WTC11 (cell line): ENCODE measurements around the gene IBA57. TPM values are rescaled to one million over a fixed set of nuclear protein-coding genes. Genes with fewer than 3 reads are reported as not detected.
A peak's percentile ranks its signal among the peaks of the same experiment; 100 is the strongest.

Experiments
- ATAC-seq: fragments of 200-7000 bp; cut with Tn5 transposase; 2 replicates; pipeline ENCODE4 v1.10.0; 2021; ENCODE audit warnings: mild to moderate bottlenecking, moderate library complexity
- CTCF ChIA-PET: fragments of 300-600 bp; sonication (Branson Sonifier 250); formaldehyde crosslinking; loops from one replicate; lab custom pipeline; 2021; ENCODE audit warnings: antibody characterized with exemption; lab: Charles Lee
- POLR2A ChIA-PET: fragments of 350-600 bp; sonication (Branson Sonifier 250); formaldehyde crosslinking; loops from one replicate; lab custom pipeline; 2021; ENCODE audit warnings: antibody characterized with exemption; lab: Charles Lee
- DNase-seq: peaks from one replicate; pipeline ENCODE4 v3.0.0; 2021; ENCODE audit warnings: low spot score
- H3K27ac Mint-ChIP-seq: 2 replicates; pipeline ENCODE4 v1.8.0; 2021; ENCODE audit warnings: mixed read lengths
- H3K27me3 Mint-ChIP-seq: 2 replicates; pipeline ENCODE4 v1.8.0; 2021; ENCODE audit warnings: low read depth, mild to moderate bottlenecking, moderate library complexity, mixed read lengths
- H3K36me3 Mint-ChIP-seq: 2 replicates; pipeline ENCODE4 v1.8.0; 2021; ENCODE audit warnings: mixed read lengths
- H3K4me1 Mint-ChIP-seq: 2 replicates; pipeline ENCODE4 v1.8.0; 2022; ENCODE audit warnings: mixed read lengths
- H3K4me3 Mint-ChIP-seq: 2 replicates; pipeline ENCODE4 v1.8.0; 2021; ENCODE audit warnings: mild to moderate bottlenecking, moderate library complexity, mixed read lengths
- H3K9me3 Mint-ChIP-seq: 2 replicates; pipeline ENCODE4 v1.8.0; 2021; ENCODE audit warnings: mixed read lengths
- ATF1 ChIP-seq: sonication (generic); formaldehyde crosslinking; IDR thresholded peaks from 2 replicates; pipeline ENCODE4 v1.8.1; 2023; ENCODE audit warnings: mild to moderate bottlenecking, moderate library complexity, missing genetic modification reagents
- CREB1 ChIP-seq: sonication (generic); formaldehyde crosslinking; IDR thresholded peaks from 2 replicates; pipeline ENCODE4 v1.8.0; 2023; ENCODE audit warnings: mild to moderate bottlenecking, missing genetic modification reagents
- CREM ChIP-seq: sonication (generic); formaldehyde crosslinking; IDR thresholded peaks from 2 replicates; pipeline ENCODE4 v1.8.1; 2022; ENCODE audit warnings: mild to moderate bottlenecking, missing genetic modification reagents, moderate library complexity
- ESRRA ChIP-seq: sonication (generic); formaldehyde crosslinking; IDR thresholded peaks from 2 replicates; pipeline ENCODE4 v1.8.1; 2022; ENCODE audit warnings: mild to moderate bottlenecking, missing genetic modification reagents, borderline replicate concordance
- JAZF1 ChIP-seq: fragments of 250-450 bp; sonication (Bioruptor Pico); IDR thresholded peaks from 2 replicates; pipeline ENCODE4 v1.9.0; 2021; ENCODE audit warnings: moderate library complexity, mild to moderate bottlenecking, inconsistent platforms
- JUN ChIP-seq: sonication (generic); formaldehyde crosslinking; IDR thresholded peaks from 2 replicates; pipeline ENCODE4 v1.8.0; 2023; ENCODE audit warnings: mild to moderate bottlenecking, missing genetic modification reagents
- NR3C1 ChIP-seq: sonication (generic); formaldehyde crosslinking; conservative IDR thresholded peaks from 2 replicates; pipeline ENCODE4 v1.8.1; 2023; ENCODE audit warnings: low read depth, mild to moderate bottlenecking, missing genetic modification reagents
- SOX15 ChIP-seq: fragments of 250-450 bp; sonication (Bioruptor Pico); IDR thresholded peaks from 2 replicates; pipeline ENCODE4 v1.9.0; 2021; ENCODE audit warnings: mild to moderate bottlenecking
- TEAD1 ChIP-seq: sonication (generic); formaldehyde crosslinking; IDR thresholded peaks from 2 replicates; pipeline ENCODE4 v1.8.0; 2022; ENCODE audit warnings: mild to moderate bottlenecking, missing genetic modification reagents
- ZNF121 ChIP-seq: sonication (generic); formaldehyde crosslinking; IDR thresholded peaks from 2 replicates; pipeline ENCODE4 v1.8.0; 2023; ENCODE audit warnings: missing genetic modification reagents
- ZNF396 ChIP-seq: fragments of 250-450 bp; sonication (Bioruptor Pico); IDR thresholded peaks from 2 replicates; pipeline ENCODE4 v1.8.0; 2021; ENCODE audit warnings: mild to moderate bottlenecking, moderate library complexity, borderline replicate concordance
- total RNA-seq: library from RNA; stranded (reverse); gene quantifications from 3 replicates; pipeline ENCODE4 v1.2.3, GENCODE V29; 2021
- TF ChIP-seq, protein P1 (sequence below): sonication (generic); formaldehyde crosslinking; IDR thresholded peaks from 2 replicates; pipeline ENCODE4 v1.8.1; 2022; ENCODE audit warnings: mild to moderate bottlenecking, missing genetic modification reagents, moderate library complexity, borderline replicate concordance
- TF ChIP-seq, protein P2 (sequence below): sonication (generic); formaldehyde crosslinking; IDR thresholded peaks from 2 replicates; pipeline ENCODE4 v1.8.1; 2022; ENCODE audit warnings: low read depth, missing genetic modification reagents, borderline replicate concordance
- TF ChIP-seq, protein P3 (sequence below): sonication (generic); formaldehyde crosslinking; conservative IDR thresholded peaks from 2 replicates; pipeline ENCODE4 v1.8.1; 2022; ENCODE audit warnings: mild to moderate bottlenecking, missing genetic modification reagents
- TF ChIP-seq, protein P4 (sequence below): sonication (generic); formaldehyde crosslinking; IDR thresholded peaks from 2 replicates; pipeline ENCODE4 v1.8.0; 2022; ENCODE audit warnings: missing genetic modification reagents
- TF ChIP-seq, protein P5 (sequence below): sonication (generic); formaldehyde crosslinking; IDR thresholded peaks from 2 replicates; pipeline ENCODE4 v1.8.0; 2022; ENCODE audit warnings: mild to moderate bottlenecking, missing genetic modification reagents
- TF ChIP-seq, protein P6 (sequence below): sonication (generic); formaldehyde crosslinking; IDR thresholded peaks from 2 replicates; pipeline ENCODE4 v1.8.0; 2023; ENCODE audit warnings: missing genetic modification reagents, mild to moderate bottlenecking, borderline replicate concordance
- TF ChIP-seq, protein P7 (sequence below): sonication (generic); formaldehyde crosslinking; IDR thresholded peaks from 2 replicates; pipeline ENCODE4 v1.8.0; 2022; ENCODE audit warnings: mild to moderate bottlenecking, missing genetic modification reagents

Gene IBA57
- total RNA-seq, 1 experiment from 2014 or later = 11.4 TPM

DNA sequence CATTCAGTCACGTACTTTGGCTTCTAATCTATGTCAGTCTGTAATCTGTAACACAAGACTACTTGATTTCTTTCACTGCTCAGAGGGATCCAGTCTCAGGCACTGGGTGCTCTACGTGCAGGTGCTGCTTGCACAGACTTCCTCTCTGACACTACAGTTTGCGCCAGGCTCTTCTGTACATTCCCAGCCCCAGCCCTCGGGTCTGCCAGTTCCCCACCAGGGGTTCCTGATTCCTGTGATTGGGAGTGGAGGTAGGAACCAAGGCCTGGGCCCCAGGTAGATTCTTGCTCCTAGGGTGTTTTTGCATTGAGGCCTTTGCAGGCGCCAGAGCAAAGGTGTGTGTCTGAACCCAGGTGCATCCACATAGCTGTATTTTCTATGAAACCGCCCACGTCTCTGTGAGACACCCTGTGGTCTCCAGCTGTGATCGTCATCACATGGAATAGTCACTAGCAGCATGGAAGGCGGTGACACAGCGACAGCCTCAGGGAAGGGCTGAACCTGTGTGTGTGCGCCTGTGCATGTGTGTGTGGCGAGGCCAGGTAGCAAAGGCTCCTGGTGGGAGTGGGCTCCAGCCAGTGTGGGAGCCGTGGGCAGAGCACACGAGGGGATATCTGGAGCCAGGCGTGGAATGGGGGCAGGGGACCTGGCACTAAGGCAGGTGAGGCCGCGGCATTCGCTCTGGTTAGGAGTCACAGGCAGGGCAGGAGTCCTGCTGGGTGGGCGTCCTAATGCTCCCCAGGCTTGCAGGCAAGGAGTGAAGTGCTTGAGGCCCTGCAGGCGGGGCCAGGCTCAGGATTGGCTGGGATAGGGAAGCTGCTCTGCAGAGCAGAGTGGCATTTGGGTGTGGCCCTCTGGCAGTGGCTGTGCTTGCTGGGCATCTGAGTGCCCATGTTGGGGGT is 10.7 kb upstream of the IBA57 start:
- Mint-ChIP-seq H3K9me3 (no peaks in the 10 kb centered on the region), H3K27ac (no peak overlapping the region), H3K27me3 (peaks cover 16% of the 10 kb centered on the region), H3K36me3 (no peaks in the 10 kb centered on the region), H3K4me3 (no peak overlapping the region), H3K4me1 (no peaks in the 10 kb centered on the region)
- DNase-seq (peak; percentile 6), ATAC-seq (no peak)
- TF ChIP-seq ESRRA = no peak
- TF ChIP-seq, protein P1, sequence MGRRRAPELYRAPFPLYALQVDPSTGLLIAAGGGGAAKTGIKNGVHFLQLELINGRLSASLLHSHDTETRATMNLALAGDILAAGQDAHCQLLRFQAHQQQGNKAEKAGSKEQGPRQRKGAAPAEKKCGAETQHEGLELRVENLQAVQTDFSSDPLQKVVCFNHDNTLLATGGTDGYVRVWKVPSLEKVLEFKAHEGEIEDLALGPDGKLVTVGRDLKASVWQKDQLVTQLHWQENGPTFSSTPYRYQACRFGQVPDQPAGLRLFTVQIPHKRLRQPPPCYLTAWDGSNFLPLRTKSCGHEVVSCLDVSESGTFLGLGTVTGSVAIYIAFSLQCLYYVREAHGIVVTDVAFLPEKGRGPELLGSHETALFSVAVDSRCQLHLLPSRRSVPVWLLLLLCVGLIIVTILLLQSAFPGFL = no peak
- CTCF ChIA-PET = no interaction called here
- POLR2A ChIA-PET = no interaction called here

DNA sequence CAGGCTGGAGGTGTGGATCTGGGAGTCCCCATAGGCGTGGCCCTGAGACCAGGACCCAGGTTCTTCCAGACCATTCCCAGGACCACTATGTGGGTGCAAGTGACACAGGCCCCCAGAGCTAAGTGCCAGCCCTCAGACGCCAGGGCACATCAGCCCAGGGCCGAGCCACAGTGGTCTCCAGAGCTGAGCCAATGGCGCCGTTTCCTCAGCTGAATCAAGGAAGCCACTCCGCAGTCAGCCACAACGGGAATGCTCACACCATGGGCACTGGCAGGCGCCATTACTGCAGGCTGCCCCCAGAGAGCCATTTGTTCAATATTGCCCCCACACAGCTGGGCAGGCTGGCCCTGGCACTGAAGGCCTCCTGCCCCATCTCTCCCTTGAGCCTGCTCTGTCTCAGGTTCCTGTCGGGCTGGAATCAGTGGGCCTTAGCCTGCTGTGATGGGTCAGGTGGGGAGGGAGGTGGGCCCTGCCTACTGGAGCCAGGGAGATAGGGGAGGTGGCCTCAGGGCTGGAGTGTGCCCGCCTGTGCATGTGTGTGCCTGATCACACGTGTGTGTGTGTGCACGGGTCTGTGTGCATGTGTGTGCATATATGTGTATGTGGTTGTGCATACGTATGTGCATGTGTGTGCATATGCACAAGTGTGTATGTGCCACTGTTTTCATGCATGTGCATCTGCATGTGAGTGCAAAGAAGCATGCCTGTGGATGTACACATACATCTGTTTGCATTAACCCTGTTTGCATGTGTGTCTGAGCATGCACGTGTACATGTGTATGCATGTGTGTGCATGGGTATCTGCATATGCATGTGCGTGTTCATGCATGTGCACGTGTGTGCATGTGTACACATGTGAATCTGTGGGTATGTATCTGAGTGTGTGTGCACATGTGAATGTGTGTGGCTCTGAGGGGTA is 9.7 kb upstream of the IBA57 start:
- POLR2A ChIA-PET = no interaction called here
- no peak for ATAC-seq
- TF ChIP-seq, protein P2, sequence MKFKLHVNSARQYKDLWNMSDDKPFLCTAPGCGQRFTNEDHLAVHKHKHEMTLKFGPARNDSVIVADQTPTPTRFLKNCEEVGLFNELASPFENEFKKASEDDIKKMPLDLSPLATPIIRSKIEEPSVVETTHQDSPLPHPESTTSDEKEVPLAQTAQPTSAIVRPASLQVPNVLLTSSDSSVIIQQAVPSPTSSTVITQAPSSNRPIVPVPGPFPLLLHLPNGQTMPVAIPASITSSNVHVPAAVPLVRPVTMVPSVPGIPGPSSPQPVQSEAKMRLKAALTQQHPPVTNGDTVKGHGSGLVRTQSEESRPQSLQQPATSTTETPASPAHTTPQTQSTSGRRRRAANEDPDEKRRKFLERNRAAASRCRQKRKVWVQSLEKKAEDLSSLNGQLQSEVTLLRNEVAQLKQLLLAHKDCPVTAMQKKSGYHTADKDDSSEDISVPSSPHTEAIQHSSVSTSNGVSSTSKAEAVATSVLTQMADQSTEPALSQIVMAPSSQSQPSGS (CRISPR knock-in tag) = no peak
- TF ChIP-seq, protein P3, sequence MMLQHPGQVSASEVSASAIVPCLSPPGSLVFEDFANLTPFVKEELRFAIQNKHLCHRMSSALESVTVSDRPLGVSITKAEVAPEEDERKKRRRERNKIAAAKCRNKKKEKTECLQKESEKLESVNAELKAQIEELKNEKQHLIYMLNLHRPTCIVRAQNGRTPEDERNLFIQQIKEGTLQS (CRISPR knock-in tag) = no peak
- no peak for TF ChIP-seq NR3C1 (CRISPR knock-in tag)
- TF ChIP-seq, protein P1 = no peak
- TF ChIP-seq SOX15 (CRISPR knock-in tag) = no peak
- TF ChIP-seq, protein P4, sequence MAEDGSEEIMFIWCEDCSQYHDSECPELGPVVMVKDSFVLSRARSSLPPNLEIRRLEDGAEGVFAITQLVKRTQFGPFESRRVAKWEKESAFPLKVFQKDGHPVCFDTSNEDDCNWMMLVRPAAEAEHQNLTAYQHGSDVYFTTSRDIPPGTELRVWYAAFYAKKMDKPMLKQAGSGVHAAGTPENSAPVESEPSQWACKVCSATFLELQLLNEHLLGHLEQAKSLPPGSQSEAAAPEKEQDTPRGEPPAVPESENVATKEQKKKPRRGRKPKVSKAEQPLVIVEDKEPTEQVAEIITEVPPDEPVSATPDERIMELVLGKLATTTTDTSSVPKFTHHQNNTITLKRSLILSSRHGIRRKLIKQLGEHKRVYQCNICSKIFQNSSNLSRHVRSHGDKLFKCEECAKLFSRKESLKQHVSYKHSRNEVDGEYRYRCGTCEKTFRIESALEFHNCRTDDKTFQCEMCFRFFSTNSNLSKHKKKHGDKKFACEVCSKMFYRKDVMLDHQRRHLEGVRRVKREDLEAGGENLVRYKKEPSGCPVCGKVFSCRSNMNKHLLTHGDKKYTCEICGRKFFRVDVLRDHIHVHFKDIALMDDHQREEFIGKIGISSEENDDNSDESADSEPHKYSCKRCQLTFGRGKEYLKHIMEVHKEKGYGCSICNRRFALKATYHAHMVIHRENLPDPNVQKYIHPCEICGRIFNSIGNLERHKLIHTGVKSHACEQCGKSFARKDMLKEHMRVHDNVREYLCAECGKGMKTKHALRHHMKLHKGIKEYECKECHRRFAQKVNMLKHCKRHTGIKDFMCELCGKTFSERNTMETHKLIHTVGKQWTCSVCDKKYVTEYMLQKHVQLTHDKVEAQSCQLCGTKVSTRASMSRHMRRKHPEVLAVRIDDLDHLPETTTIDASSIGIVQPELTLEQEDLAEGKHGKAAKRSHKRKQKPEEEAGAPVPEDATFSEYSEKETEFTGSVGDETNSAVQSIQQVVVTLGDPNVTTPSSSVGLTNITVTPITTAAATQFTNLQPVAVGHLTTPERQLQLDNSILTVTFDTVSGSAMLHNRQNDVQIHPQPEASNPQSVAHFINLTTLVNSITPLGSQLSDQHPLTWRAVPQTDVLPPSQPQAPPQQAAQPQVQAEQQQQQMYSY = no peak
- no peak for TF ChIP-seq JAZF1 (CRISPR knock-in tag)
- TF ChIP-seq, protein P5, sequence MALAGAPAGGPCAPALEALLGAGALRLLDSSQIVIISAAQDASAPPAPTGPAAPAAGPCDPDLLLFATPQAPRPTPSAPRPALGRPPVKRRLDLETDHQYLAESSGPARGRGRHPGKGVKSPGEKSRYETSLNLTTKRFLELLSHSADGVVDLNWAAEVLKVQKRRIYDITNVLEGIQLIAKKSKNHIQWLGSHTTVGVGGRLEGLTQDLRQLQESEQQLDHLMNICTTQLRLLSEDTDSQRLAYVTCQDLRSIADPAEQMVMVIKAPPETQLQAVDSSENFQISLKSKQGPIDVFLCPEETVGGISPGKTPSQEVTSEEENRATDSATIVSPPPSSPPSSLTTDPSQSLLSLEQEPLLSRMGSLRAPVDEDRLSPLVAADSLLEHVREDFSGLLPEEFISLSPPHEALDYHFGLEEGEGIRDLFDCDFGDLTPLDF (CRISPR knock-in tag) = no peak
- no peak for TF ChIP-seq CREB1 (CRISPR knock-in tag)
- no peak for TF ChIP-seq ZNF396 (CRISPR knock-in tag)
- TF ChIP-seq, protein P6, sequence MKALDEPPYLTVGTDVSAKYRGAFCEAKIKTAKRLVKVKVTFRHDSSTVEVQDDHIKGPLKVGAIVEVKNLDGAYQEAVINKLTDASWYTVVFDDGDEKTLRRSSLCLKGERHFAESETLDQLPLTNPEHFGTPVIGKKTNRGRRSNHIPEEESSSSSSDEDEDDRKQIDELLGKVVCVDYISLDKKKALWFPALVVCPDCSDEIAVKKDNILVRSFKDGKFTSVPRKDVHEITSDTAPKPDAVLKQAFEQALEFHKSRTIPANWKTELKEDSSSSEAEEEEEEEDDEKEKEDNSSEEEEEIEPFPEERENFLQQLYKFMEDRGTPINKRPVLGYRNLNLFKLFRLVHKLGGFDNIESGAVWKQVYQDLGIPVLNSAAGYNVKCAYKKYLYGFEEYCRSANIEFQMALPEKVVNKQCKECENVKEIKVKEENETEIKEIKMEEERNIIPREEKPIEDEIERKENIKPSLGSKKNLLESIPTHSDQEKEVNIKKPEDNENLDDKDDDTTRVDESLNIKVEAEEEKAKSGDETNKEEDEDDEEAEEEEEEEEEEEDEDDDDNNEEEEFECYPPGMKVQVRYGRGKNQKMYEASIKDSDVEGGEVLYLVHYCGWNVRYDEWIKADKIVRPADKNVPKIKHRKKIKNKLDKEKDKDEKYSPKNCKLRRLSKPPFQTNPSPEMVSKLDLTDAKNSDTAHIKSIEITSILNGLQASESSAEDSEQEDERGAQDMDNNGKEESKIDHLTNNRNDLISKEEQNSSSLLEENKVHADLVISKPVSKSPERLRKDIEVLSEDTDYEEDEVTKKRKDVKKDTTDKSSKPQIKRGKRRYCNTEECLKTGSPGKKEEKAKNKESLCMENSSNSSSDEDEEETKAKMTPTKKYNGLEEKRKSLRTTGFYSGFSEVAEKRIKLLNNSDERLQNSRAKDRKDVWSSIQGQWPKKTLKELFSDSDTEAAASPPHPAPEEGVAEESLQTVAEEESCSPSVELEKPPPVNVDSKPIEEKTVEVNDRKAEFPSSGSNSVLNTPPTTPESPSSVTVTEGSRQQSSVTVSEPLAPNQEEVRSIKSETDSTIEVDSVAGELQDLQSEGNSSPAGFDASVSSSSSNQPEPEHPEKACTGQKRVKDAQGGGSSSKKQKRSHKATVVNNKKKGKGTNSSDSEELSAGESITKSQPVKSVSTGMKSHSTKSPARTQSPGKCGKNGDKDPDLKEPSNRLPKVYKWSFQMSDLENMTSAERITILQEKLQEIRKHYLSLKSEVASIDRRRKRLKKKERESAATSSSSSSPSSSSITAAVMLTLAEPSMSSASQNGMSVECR = no peak
- no peak for TF ChIP-seq CREM
- TF ChIP-seq TEAD1 (CRISPR knock-in tag) = no peak
- TF ChIP-seq ZNF121 (CRISPR knock-in tag) = no peak
- TF ChIP-seq JUN (CRISPR knock-in tag) = no peak
- TF ChIP-seq, protein P7, sequence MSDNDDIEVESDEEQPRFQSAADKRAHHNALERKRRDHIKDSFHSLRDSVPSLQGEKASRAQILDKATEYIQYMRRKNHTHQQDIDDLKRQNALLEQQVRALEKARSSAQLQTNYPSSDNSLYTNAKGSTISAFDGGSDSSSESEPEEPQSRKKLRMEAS (CRISPR knock-in tag) = no peak
- no peak for TF ChIP-seq ATF1 (CRISPR knock-in tag)

More for the DNA sequence above, 9.7 kb upstream of the IBA57 start:
- no peaks in the 10 kb centered on the region for H3K9me3 Mint-ChIP-seq
- no peak overlapping the region for H3K4me3 Mint-ChIP-seq
- H3K36me3 Mint-ChIP-seq = no peaks in the 10 kb centered on the region
- no peak overlapping the region for H3K27ac Mint-ChIP-seq
- no peaks in the 10 kb centered on the region for H3K4me1 Mint-ChIP-seq
- peaks cover 16% of the 10 kb centered on the region for H3K27me3 Mint-ChIP-seq
- CTCF ChIA-PET = interaction anchor here (0.7 to 1.6 kb wide), 3 partner anchors 10 to 58 kb away, joined by 3 to 6 read pairs (median 6); partner anchors contain the start of gene IBA57
- DNase-seq = no peak
